B cell (primary cell): ENCODE results near the gene GASK1B.

ENCODE experiments used
- EZH2 ChIP-seq: IDR thresholded peaks from 2 replicates; pipeline ENCODE4 v1.6.1; 2012; ENCODE audit warnings: borderline replicate concordance, low read depth, mild to moderate bottlenecking, moderate library complexity, low read length; ENCODE audit not compliant: insufficient read depth, poor library complexity, severe bottlenecking
- TF ChIP-seq, protein P1 (sequence below): fragments of 200-600 bp; IDR thresholded peaks from one replicate; pipeline ENCODE4 v1.8.0; 2022; ENCODE audit warnings: antibody characterized with exemption, mild to moderate bottlenecking

DNA sequence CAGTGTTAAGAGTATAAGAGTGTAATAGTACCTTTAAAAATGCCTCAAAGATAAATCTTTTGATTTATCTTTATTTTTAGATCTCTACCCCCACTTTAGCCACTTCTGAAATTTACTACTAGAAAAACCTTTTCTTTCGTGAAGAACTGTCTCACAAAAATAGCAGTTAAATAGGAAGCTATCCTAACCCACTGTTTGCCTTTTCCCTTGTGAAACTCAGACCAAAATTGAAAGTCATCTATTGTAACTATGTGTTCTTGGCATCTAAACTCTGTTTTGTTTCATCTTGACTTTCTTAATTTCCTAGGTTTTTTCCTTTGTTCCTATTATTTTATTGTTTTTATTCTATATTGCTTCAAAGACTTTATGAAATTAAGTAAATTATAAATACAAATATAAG is 29.7 kb upstream of the GASK1B start:
- TF ChIP-seq, protein P1, sequence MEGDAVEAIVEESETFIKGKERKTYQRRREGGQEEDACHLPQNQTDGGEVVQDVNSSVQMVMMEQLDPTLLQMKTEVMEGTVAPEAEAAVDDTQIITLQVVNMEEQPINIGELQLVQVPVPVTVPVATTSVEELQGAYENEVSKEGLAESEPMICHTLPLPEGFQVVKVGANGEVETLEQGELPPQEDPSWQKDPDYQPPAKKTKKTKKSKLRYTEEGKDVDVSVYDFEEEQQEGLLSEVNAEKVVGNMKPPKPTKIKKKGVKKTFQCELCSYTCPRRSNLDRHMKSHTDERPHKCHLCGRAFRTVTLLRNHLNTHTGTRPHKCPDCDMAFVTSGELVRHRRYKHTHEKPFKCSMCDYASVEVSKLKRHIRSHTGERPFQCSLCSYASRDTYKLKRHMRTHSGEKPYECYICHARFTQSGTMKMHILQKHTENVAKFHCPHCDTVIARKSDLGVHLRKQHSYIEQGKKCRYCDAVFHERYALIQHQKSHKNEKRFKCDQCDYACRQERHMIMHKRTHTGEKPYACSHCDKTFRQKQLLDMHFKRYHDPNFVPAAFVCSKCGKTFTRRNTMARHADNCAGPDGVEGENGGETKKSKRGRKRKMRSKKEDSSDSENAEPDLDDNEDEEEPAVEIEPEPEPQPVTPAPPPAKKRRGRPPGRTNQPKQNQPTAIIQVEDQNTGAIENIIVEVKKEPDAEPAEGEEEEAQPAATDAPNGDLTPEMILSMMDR = no peak
- TF ChIP-seq EZH2 = no peak
